GM13976 (cell line): Measurements from ENCODE around the gene PIK3CD.

Experiments used
- DNase-seq: peaks from one replicate; pipeline ENCODE4 v3.0.0; 2012; ENCODE audit warnings: low spot score
- CTCF ChIP-seq: IDR thresholded peaks from 2 replicates; pipeline ENCODE4 v1.5.1; 2012; ENCODE audit warnings: borderline replicate concordance, mild to moderate bottlenecking; ENCODE audit not compliant: insufficient read depth; ENCODE audit errors: extremely low read depth, missing control alignments, control extremely low read depth
- in situ Hi-C: fragments of 300-500 bp; cut with MboI; formaldehyde crosslinking; loops from one replicate; pipeline ENCODE4 v1.12.0; 2022; ENCODE audit warnings: low sequenced_read_pairs, mixed read lengths, inconsistent platforms; ENCODE audit not compliant: unreplicated experiment

PIK3CD gene

GRCh38 chr1:9690440-9691107 lies 39.0 kb downstream of the PIK3CD start:
- TF ChIP-seq CTCF: no peak
- DNase-seq: no peak
- in situ Hi-C loops: no loop called here

- in situ Hi-C loops: no loop called here
- no peak for TF ChIP-seq CTCF
- DNase-seq: no peak
These were observed 39.5 kb downstream of the PIK3CD start for GRCh38 chr1:9691108-9691445.

GRCh38 chr1:9691691-9692090 lies 40.2 kb downstream of the PIK3CD start:
- in situ Hi-C loops: no loop called here
- no peak for DNase-seq
- TF ChIP-seq CTCF: no peak

- in situ Hi-C loops: no loop called here
- no peak for DNase-seq
- no peak for TF ChIP-seq CTCF
These were observed 45.3 kb downstream of the PIK3CD start for GRCh38 chr1:9696793-9697192.

- TF ChIP-seq CTCF: no peak
- no peak for DNase-seq
- in situ Hi-C loops: no loop called here
These were observed 47.8 kb downstream of the PIK3CD start for GRCh38 chr1:9699361-9699760.

- TF ChIP-seq CTCF: no peak
- no peak for DNase-seq
- in situ Hi-C loops: no loop called here
These were observed 48.8 kb downstream of the PIK3CD start for GRCh38 chr1:9700340-9700739.

- in situ Hi-C loops: no loop called here
- no peak for TF ChIP-seq CTCF
- no peak for DNase-seq
These were observed 50.1 kb downstream of the PIK3CD start for GRCh38 chr1:9701665-9702064.
